OCI-LY1 (cell line): ENCODE measurements around the gene P3H2.

Source experiments
- H2AFZ ChIP-seq: fragments of 200-600 bp; sonication (generic), shearing (Covaris generic); 2 replicates; pipeline ENCODE4 v1.6.0; 2014; ENCODE audit warnings: antibody characterized with exemption, mild to moderate bottlenecking, low read length
- H3F3A ChIP-seq: fragments of 200-600 bp; sonication (generic), shearing (Covaris generic); 2 replicates; pipeline ENCODE4 v1.6.0; 2014; ENCODE audit warnings: mild to moderate bottlenecking, antibody characterized with exemption, low read length, moderate library complexity; ENCODE audit not compliant: insufficient read depth
- H3K27ac ChIP-seq: fragments of 200-600 bp; sonication (generic); 2 replicates; pipeline ENCODE4 v1.5.1; 2014; ENCODE audit warnings: low read length, mixed run types, mild to moderate bottlenecking, low read depth; ENCODE audit not compliant: poor library complexity, severe bottlenecking
- H3K27me3 ChIP-seq: fragments of 200-600 bp; sonication (generic); 2 replicates; pipeline ENCODE4 v1.6.0; 2014; ENCODE audit warnings: antibody characterized with exemption, mild to moderate bottlenecking, low read length, moderate library complexity; ENCODE audit not compliant: insufficient read depth
- H3K36me3 ChIP-seq: fragments of 200-600 bp; sonication (generic); 2 replicates; pipeline ENCODE4 v1.6.1; 2014; ENCODE audit warnings: mild to moderate bottlenecking, antibody characterized with exemption, low read length, moderate library complexity, mixed read lengths; ENCODE audit not compliant: insufficient read depth
- H3K4me1 ChIP-seq: fragments of 200-600 bp; sonication (generic); 2 replicates; pipeline ENCODE4 v1.5.1; 2014; ENCODE audit warnings: mild to moderate bottlenecking, low read length, moderate library complexity; ENCODE audit not compliant: insufficient read depth, severe bottlenecking
- H3K4me2 ChIP-seq: fragments of 200-600 bp; sonication (generic), shearing (Covaris generic); 2 replicates; pipeline ENCODE4 v1.6.1; 2014; ENCODE audit warnings: low read length
- H3K4me3 ChIP-seq: fragments of 200-600 bp; sonication (generic); 2 replicates; pipeline ENCODE4 v1.5.1; 2014; ENCODE audit warnings: low read length, low read depth, mild to moderate bottlenecking, mixed read lengths; ENCODE audit not compliant: poor library complexity, severe bottlenecking
- H3K79me2 ChIP-seq: fragments of 200-600 bp; shearing (Covaris generic); 2 replicates; pipeline ENCODE4 v1.6.1; 2016; ENCODE audit warnings: mixed run types, low read length, mixed read lengths; ENCODE audit not compliant: insufficient read depth
- H3K9ac ChIP-seq: fragments of 200-600 bp; sonication (generic), shearing (Covaris generic); 2 replicates; pipeline ENCODE4 v1.6.1; 2014; ENCODE audit warnings: mild to moderate bottlenecking, low read length, mixed read lengths
- H3K9me2 ChIP-seq: fragments of 200-600 bp; sonication (generic), shearing (Covaris generic); 2 replicates; pipeline ENCODE4 v1.6.1; 2014; ENCODE audit warnings: low read depth, mild to moderate bottlenecking, low read length, mixed read lengths
- H3K9me3 ChIP-seq: fragments of 200-600 bp; shearing (Covaris generic); 2 replicates; pipeline ENCODE4 v1.6.1; 2014; ENCODE audit warnings: low read length, mixed read lengths
- H4K20me1 ChIP-seq: fragments of 200-600 bp; sonication (generic), shearing (Covaris generic); 2 replicates; pipeline ENCODE4 v1.6.0; 2016; ENCODE audit warnings: mild to moderate bottlenecking, low read length; ENCODE audit not compliant: insufficient read depth
- EZH2 ChIP-seq: fragments of 200-600 bp; sonication (generic), shearing (Covaris generic); IDR thresholded peaks from 2 replicates; pipeline ENCODE4 v1.8.0; 2017; ENCODE audit warnings: borderline replicate concordance, mixed run types, mild to moderate bottlenecking, antibody characterized with exemption, low read length, moderate library complexity, mixed read lengths
- TF ChIP-seq, protein P1 (sequence below): fragments of 200-600 bp; sonication (generic), shearing (Covaris generic); IDR thresholded peaks from 2 replicates; pipeline ENCODE4 v1.5.1; 2017; ENCODE audit warnings: mild to moderate bottlenecking, antibody characterized with exemption, low read length, moderate library complexity, mixed read lengths

The P3H2 gene

DNA sequence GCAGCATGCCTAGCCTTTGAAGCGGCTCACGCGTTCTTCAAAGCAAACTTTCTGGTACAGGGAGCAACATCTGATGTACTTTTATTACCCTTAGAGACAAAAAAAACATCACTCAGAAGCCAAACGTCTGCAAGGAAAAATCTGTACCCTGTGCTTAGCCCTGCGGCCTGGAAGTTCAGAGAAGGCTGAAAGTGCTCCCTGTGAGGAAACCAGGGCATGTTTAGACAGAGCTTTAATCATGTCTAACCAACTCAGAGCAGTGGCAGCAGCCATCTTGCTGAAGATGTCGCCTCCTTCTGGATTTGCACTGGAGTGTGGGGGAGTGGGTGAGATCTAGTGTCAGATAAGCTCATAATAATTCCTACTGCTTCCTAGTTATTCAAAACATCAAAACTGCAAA, 170.4 kb downstream of the P3H2 start:
- H3K9me2 ChIP-seq, result no peaks in the 10 kb centered on the region
- H3K9ac ChIP-seq, result no peak overlapping the region
- H4K20me1 ChIP-seq, result no peaks in the 10 kb centered on the region
- H3K36me3 ChIP-seq, result no peaks in the 10 kb centered on the region
- H3K9me3 ChIP-seq, result no peaks in the 10 kb centered on the region
- no peak overlapping the region for H2AFZ ChIP-seq
- H3K4me3 ChIP-seq, result no peak overlapping the region
- H3K4me2 ChIP-seq, result no peak overlapping the region
- no peak overlapping the region for H3K27ac ChIP-seq
- no peaks in the 10 kb centered on the region for H3K4me1 ChIP-seq
- no peaks in the 10 kb centered on the region for H3K27me3 ChIP-seq
- TF ChIP-seq, protein P1, sequence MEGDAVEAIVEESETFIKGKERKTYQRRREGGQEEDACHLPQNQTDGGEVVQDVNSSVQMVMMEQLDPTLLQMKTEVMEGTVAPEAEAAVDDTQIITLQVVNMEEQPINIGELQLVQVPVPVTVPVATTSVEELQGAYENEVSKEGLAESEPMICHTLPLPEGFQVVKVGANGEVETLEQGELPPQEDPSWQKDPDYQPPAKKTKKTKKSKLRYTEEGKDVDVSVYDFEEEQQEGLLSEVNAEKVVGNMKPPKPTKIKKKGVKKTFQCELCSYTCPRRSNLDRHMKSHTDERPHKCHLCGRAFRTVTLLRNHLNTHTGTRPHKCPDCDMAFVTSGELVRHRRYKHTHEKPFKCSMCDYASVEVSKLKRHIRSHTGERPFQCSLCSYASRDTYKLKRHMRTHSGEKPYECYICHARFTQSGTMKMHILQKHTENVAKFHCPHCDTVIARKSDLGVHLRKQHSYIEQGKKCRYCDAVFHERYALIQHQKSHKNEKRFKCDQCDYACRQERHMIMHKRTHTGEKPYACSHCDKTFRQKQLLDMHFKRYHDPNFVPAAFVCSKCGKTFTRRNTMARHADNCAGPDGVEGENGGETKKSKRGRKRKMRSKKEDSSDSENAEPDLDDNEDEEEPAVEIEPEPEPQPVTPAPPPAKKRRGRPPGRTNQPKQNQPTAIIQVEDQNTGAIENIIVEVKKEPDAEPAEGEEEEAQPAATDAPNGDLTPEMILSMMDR, result no peak
- no peak for TF ChIP-seq EZH2
- no peaks in the 10 kb centered on the region for H3K79me2 ChIP-seq
- H3F3A ChIP-seq, result no peaks in the 10 kb centered on the region

DNA sequence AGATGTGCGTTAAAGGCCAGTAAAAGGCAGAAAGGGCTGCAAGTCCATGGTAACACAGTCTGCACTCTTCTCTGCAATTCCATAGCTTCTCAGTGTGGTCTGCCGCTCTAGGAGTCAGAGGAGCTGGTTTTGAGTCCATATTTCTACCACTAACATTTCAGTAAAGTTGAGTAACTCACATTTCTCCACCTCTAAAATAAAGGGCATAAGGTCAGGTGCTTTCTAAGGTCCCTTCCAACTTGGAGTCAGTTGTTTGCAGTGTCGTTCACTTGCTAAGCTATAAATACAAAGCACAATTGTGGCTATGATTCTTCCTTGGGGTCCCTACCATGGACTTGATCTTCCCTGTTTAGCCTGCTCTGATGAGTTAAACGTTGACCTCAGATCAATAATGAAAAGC, 171.1 kb downstream of the P3H2 start:
- Histone ChIP-seq H3F3A (no peaks in the 10 kb centered on the region), H4K20me1 (no peaks in the 10 kb centered on the region), H3K4me2 (no peak overlapping the region), H3K79me2 (no peaks in the 10 kb centered on the region), H3K4me1 (no peaks in the 10 kb centered on the region), H3K36me3 (no peaks in the 10 kb centered on the region), H3K9ac (no peak overlapping the region), H3K9me3 (no peaks in the 10 kb centered on the region), H3K4me3 (no peak overlapping the region), H3K27me3 (no peaks in the 10 kb centered on the region), H3K9me2 (no peaks in the 10 kb centered on the region), H2AFZ (no peak overlapping the region), H3K27ac (no peak overlapping the region)
- TF ChIP-seq, protein P1, result no peak
- no peak for TF ChIP-seq EZH2

DNA sequence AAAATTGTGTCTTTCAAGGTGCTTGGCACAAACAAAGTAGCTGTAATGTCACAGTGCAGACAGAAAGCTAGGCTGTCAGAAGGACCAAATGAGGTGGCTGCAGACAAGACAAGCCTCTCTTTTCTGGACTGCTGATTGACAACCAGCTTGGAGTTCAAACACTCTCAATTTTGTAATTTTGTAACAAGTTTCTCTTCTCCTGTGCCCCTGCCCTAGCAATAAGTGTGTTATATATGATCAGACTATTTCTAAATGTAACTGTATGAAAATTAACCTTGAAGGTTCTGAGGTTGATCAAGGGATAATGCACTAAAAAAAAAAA, 172.0 kb downstream of the P3H2 start:
- no peaks in the 10 kb centered on the region for H3K9me3 ChIP-seq
- no peaks in the 10 kb centered on the region for H4K20me1 ChIP-seq
- H3K79me2 ChIP-seq, result no peaks in the 10 kb centered on the region
- H3K4me2 ChIP-seq, result no peak overlapping the region
- H3K4me3 ChIP-seq, result no peak overlapping the region
- TF ChIP-seq EZH2, result no peak
- TF ChIP-seq, protein P1, result no peak
- H3K9me2 ChIP-seq, result no peaks in the 10 kb centered on the region
- H3K27ac ChIP-seq, result no peak overlapping the region
- H3K27me3 ChIP-seq, result no peaks in the 10 kb centered on the region
- H3F3A ChIP-seq, result no peaks in the 10 kb centered on the region
- H3K36me3 ChIP-seq, result no peaks in the 10 kb centered on the region
- H3K4me1 ChIP-seq, result no peaks in the 10 kb centered on the region
- H2AFZ ChIP-seq, result no peak overlapping the region
- H3K9ac ChIP-seq, result no peak overlapping the region
